H9 (cell line): ENCODE measurements around the gene ASCC1. TPM values are rescaled to one million over a fixed set of nuclear protein-coding genes. Genes with fewer than 3 reads are reported as not detected.

ENCODE experiments used
- DNase-seq: peaks from one replicate; pipeline ENCODE4 v3.0.0-alpha.2; 2017
- H2AFZ ChIP-seq: one replicate; pipeline ENCODE4 v1.6.1; 2013; ENCODE audit warnings: mild to moderate bottlenecking, low read length, control low read depth, moderate library complexity
- H2AK5ac ChIP-seq: 2 replicates; pipeline ENCODE4 v1.6.1; 2013; ENCODE audit warnings: low read length, control low read depth, mixed read lengths; ENCODE audit not compliant: insufficient read length
- H2BK120ac ChIP-seq: one replicate; pipeline ENCODE4 v1.6.1; 2013; ENCODE audit warnings: low read depth, mild to moderate bottlenecking, low read length, control low read depth, inconsistent platforms; ENCODE audit not compliant: poor library complexity, severe bottlenecking
- H2BK12ac ChIP-seq: 2 replicates; pipeline ENCODE4 v1.6.1; 2013; ENCODE audit warnings: low read length, control low read depth, mixed read lengths, low read depth; ENCODE audit not compliant: insufficient read length
- H2BK15ac ChIP-seq: 2 replicates; pipeline ENCODE4 v1.6.1; 2013; ENCODE audit warnings: low read depth, low read length, control low read depth
- H2BK20ac ChIP-seq: one replicate; pipeline ENCODE4 v1.6.1; 2013; ENCODE audit warnings: low read depth, mild to moderate bottlenecking, low read length, control low read depth, inconsistent platforms; ENCODE audit not compliant: poor library complexity, severe bottlenecking
- H2BK5ac ChIP-seq: 2 replicates; pipeline ENCODE4 v1.6.1; 2013; ENCODE audit warnings: low read length, control low read depth, mixed read lengths; ENCODE audit not compliant: insufficient read length
- H3K14ac ChIP-seq: 2 replicates; pipeline ENCODE4 v1.6.1; 2013; ENCODE audit warnings: low read length, control low read depth; ENCODE audit not compliant: insufficient read depth
- H3K18ac ChIP-seq: 2 replicates; pipeline ENCODE4 v1.6.1; 2013; ENCODE audit warnings: low read depth, mild to moderate bottlenecking, mixed read lengths, low read length, control low read depth; ENCODE audit not compliant: insufficient read length
- H3K23ac ChIP-seq: 2 replicates; pipeline ENCODE4 v1.6.1; 2013; ENCODE audit warnings: low read length, control low read depth, mixed read lengths, low read depth; ENCODE audit not compliant: insufficient read length
- H3K23me2 ChIP-seq: 2 replicates; pipeline ENCODE4 v1.6.1; 2013; ENCODE audit warnings: low read depth, mild to moderate bottlenecking, mixed read lengths, low read length, control low read depth; ENCODE audit not compliant: insufficient read length, poor library complexity, severe bottlenecking
- H3K27ac ChIP-seq: 2 replicates; pipeline ENCODE4 v1.5.1; 2013; ENCODE audit warnings: low read length, control low read depth, mixed read lengths, low read depth; ENCODE audit not compliant: insufficient read length
- H3K27me3 ChIP-seq: 2 replicates; pipeline ENCODE4 v1.6.1; 2013; ENCODE audit warnings: low read length, control low read depth, inconsistent platforms; ENCODE audit not compliant: insufficient read depth
- H3K4ac ChIP-seq: 2 replicates; pipeline ENCODE4 v1.6.1; 2013; ENCODE audit warnings: low read depth, mild to moderate bottlenecking, control low read depth, inconsistent platforms, low read length, moderate library complexity
- H3K4me1 ChIP-seq: 2 replicates; pipeline ENCODE4 v1.6.1; 2013; ENCODE audit warnings: low read length, control low read depth, inconsistent platforms; ENCODE audit not compliant: insufficient read depth
- H3K4me2 ChIP-seq: 2 replicates; pipeline ENCODE4 v1.6.1; 2013; ENCODE audit warnings: low read length, control low read depth, mixed read lengths; ENCODE audit not compliant: insufficient read length, insufficient read depth
- H3K56ac ChIP-seq: 2 replicates; pipeline ENCODE4 v1.6.1; 2013; ENCODE audit warnings: low read depth, mild to moderate bottlenecking, mixed read lengths, low read length, control low read depth; ENCODE audit not compliant: insufficient read length
- H3K79me1 ChIP-seq: 2 replicates; pipeline ENCODE4 v1.6.1; 2013; ENCODE audit warnings: low read depth, mild to moderate bottlenecking, moderate library complexity, low read length, control low read depth, inconsistent platforms; ENCODE audit not compliant: insufficient read depth, poor library complexity, severe bottlenecking
- H3K79me2 ChIP-seq: 2 replicates; pipeline ENCODE4 v1.6.1; 2013; ENCODE audit warnings: low read length, control low read depth, inconsistent platforms; ENCODE audit not compliant: insufficient read depth
- H3K9ac ChIP-seq: 2 replicates; pipeline ENCODE4 v1.6.1; 2013; ENCODE audit warnings: low read length, control low read depth, mixed read lengths; ENCODE audit not compliant: insufficient read length; ENCODE audit errors: extremely low read depth
- H3K9me3 ChIP-seq: one replicate; pipeline ENCODE4 v1.6.1; 2013; ENCODE audit warnings: low read depth, low read length, inconsistent platforms; ENCODE audit not compliant: control insufficient read depth
- H3T11ph ChIP-seq: one replicate; pipeline ENCODE4 v1.6.1; 2013; ENCODE audit warnings: mild to moderate bottlenecking, low read length, control low read depth, inconsistent platforms
- H4K20me1 ChIP-seq: one replicate; pipeline ENCODE4 v1.6.1; 2013; ENCODE audit not compliant: control insufficient read depth, insufficient read length, insufficient read depth
- H4K5ac ChIP-seq: 2 replicates; pipeline ENCODE4 v1.6.1; 2013; ENCODE audit warnings: low read depth, mild to moderate bottlenecking, mixed read lengths, low read length, control low read depth; ENCODE audit not compliant: insufficient read length
- H4K8ac ChIP-seq: replicated peaks from 2 replicates; pipeline ENCODE4 v1.6.1; 2013; ENCODE audit warnings: low read length, control low read depth, mixed read lengths, low read depth; ENCODE audit not compliant: insufficient read length
- H4K91ac ChIP-seq: 2 replicates; pipeline ENCODE4 v1.6.1; 2013; ENCODE audit warnings: low read depth, mild to moderate bottlenecking, moderate library complexity, mixed read lengths, low read length, control low read depth; ENCODE audit not compliant: insufficient read length
- H3K27ac Mint-ChIP-seq, 3 experiments: 2 replicates in 2 of 3; 3 replicates in 1 of 3; pipeline ENCODE4 v1.8.0; 2020 to 2021; ENCODE audit warnings: mixed read lengths in 3 of 3, mild to moderate bottlenecking in 1 of 3, moderate library complexity in 1 of 3
- H3K27me3 Mint-ChIP-seq: 2 replicates; pipeline ENCODE4 v1.8.0; 2021; ENCODE audit warnings: low read depth, mild to moderate bottlenecking, moderate library complexity, mixed read lengths
- H3K36me3 Mint-ChIP-seq, 3 experiments: 2 replicates in 2 of 3; 3 replicates in 1 of 3; pipeline ENCODE4 v1.8.0; 2020 to 2021; ENCODE audit warnings: low read depth in 3 of 3, mixed read lengths in 3 of 3; ENCODE audit not compliant: insufficient read depth in 1 of 3
- H3K4me1 Mint-ChIP-seq, 2 experiments: 2 replicates each; pipeline ENCODE4 v1.8.0; 2020; ENCODE audit warnings: mixed read lengths in 2 of 2
- H3K4me3 Mint-ChIP-seq, 2 experiments: 2 replicates in 1 of 2; 3 replicates in 1 of 2; pipeline ENCODE4 v1.8.0; 2020 to 2021; ENCODE audit warnings: mild to moderate bottlenecking in 2 of 2, mixed read lengths in 2 of 2, moderate library complexity in 1 of 2
- H3K9me3 Mint-ChIP-seq, 2 experiments: 2 replicates in 1 of 2; 3 replicates in 1 of 2; pipeline ENCODE4 v1.8.0; 2020; ENCODE audit warnings: mild to moderate bottlenecking in 2 of 2, mixed read lengths in 2 of 2, moderate library complexity in 1 of 2
- CTCF ChIP-seq: fragments of 200-600 bp; sonication (generic); conservative IDR thresholded peaks from 3 replicates; pipeline ENCODE4 v1.8.0; 2021; ENCODE audit warnings: antibody characterized with exemption, mild to moderate bottlenecking
- WGBS: extraction: QIAGEN DNeasy Blood & Tissue Kit; methylation state at CpG from one replicate; pipeline ENCODE4 v1.1.7; 2013; ENCODE audit warnings: missing lambda C conversion rate, low lambda C conversion rate, mixed read lengths; ENCODE audit not compliant: insufficient read length; ENCODE audit errors: extremely low coverage; 5-methylcytosine and 5-hydroxymethylcytosine counted together
- total RNA-seq: library from RNA; stranded (reverse); gene quantifications from 2 replicates; pipeline ENCODE4 v1.2.1, GENCODE V29; 2021

Gene ASCC1
- total RNA-seq, 1 experiment from 2014 or later, result 41.2 TPM

- Mint-ChIP-seq H3K4me1 (peaks cover 22 to 26% of the 10 kb centered on the region in 2 experiments), H3K27me3 (peaks cover 55% of the 10 kb centered on the region), H3K9me3 (peaks cover 0 to 2% of the 10 kb centered on the region in 2 experiments; a peak in 3 of 5 replicates), H3K36me3 (no peaks in the 10 kb centered on the region; a peak in 1 of 7 replicates), H3K27ac (no peak overlapping the region), H3K4me3 (peak overlapping the region in 1 of 2 experiments; percentile 26; a peak in 2 of 5 replicates)
- H3K27ac ChIP-seq, result no peak overlapping the region
- no peak overlapping the region for H3K18ac ChIP-seq
- no peaks in the 10 kb centered on the region for H3K9me3 ChIP-seq
- no peak overlapping the region for H2BK5ac ChIP-seq
- H3K23ac ChIP-seq, result no peak overlapping the region
- H4K8ac ChIP-seq, result no peak overlapping the region
- H4K5ac ChIP-seq, result no peak overlapping the region
- H2BK120ac ChIP-seq, result no peak overlapping the region
- no peak overlapping the region for H2AFZ ChIP-seq
- H2BK15ac ChIP-seq, result no peak overlapping the region
- no peak overlapping the region for H3K4me2 ChIP-seq
- H2BK12ac ChIP-seq, result no peak overlapping the region
- no peaks in the 10 kb centered on the region for H3K4me1 ChIP-seq
- no peak overlapping the region for H2AK5ac ChIP-seq
- no peak overlapping the region for H3K9ac ChIP-seq
- H3T11ph ChIP-seq, result no peak overlapping the region
- H3K79me2 ChIP-seq, result no peaks in the 10 kb centered on the region
- H3K4ac ChIP-seq, result no peak overlapping the region
- no peak for TF ChIP-seq CTCF
- no peak overlapping the region for H3K14ac ChIP-seq
- H4K20me1 ChIP-seq, result no peaks in the 10 kb centered on the region
- H3K79me1 ChIP-seq, result no peaks in the 10 kb centered on the region
- peaks cover 20% of the 10 kb centered on the region for H3K23me2 ChIP-seq
- H4K91ac ChIP-seq, result no peak overlapping the region
- H3K56ac ChIP-seq, result no peak overlapping the region
- H3K27me3 ChIP-seq, result peaks cover 19% of the 10 kb centered on the region; the same call in 1 of the 2 replicates
- DNase-seq, result no peak
- no CpG with 5 or more reads among the region's 6 CpGs for WGBS
- H2BK20ac ChIP-seq, result no peak overlapping the region
These were observed 126.5 kb downstream of the ASCC1 start for GRCh38 chr10:72089618-72090017.
